ENCODE data around the gene HYAL4.
A peak's percentile ranks its signal among the peaks of the same experiment; 100 is the strongest.
"Not testable (repeated sequence)": the region's sequence is repeated elsewhere in the genome, so short reads cannot be mapped to it uniquely, and the experiment has no call there.

The HYAL4 gene

GRCh38 chr7:123844712-123845219 is at the start of gene HYAL4:
TSS of gene HYAL4 (plus strand) at chr7:123845169. CDS start at chr7:123868274, 23,105 bp downstream.
- DNase-seq (ENCODE audit: low spot score) = no peak

GRCh38 chr7:123795917-123796316 is 49.1 kb upstream of the HYAL4 start:
- DNase-seq (ENCODE audit: low spot score) = no peak

GRCh38 chr7:123796568-123796967 is 48.4 kb upstream of the HYAL4 start:
- no peak for DNase-seq (ENCODE audit: low spot score)

DNA sequence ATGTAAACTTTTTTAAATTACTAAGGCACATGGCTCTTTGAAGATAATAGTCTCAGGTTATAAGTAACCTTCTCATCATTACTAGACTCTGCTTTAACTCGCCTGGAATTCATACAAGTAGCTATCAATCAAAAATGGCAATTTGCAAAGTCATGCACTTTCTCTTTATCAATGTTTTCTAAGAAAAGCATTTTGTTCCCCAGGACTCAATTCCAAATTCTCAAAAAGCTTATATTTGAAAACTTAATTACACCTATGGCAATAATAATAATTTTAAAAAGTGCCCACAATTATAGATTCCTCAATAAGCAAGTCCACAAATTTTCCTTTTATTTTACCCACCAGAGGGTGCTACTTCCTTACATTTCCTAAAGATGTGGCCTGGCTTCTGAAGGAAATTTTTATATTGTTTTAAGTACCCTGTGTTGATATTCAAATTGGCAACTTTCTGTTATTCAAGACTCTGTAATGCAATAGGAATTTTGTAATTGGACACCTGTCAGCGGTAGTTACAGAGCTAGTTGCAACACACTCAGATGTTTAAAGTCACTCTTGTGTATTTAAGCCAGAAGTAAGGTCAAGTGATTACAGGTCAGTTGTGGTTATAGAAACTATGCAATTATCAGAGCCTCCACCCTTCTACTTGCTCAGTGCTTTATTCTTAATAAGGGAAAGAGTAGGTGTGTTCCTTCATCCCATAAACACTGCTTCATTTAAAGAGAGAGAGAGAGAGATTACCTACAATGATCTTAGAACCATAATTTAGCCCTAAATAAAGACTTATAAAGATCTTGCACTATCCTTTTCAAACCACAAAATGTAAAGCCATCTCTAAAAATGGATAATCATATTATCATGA is 47.1 kb upstream of the HYAL4 start:
- peak; percentile 86 for DNase-seq (ENCODE audit: low spot score)

DNA sequence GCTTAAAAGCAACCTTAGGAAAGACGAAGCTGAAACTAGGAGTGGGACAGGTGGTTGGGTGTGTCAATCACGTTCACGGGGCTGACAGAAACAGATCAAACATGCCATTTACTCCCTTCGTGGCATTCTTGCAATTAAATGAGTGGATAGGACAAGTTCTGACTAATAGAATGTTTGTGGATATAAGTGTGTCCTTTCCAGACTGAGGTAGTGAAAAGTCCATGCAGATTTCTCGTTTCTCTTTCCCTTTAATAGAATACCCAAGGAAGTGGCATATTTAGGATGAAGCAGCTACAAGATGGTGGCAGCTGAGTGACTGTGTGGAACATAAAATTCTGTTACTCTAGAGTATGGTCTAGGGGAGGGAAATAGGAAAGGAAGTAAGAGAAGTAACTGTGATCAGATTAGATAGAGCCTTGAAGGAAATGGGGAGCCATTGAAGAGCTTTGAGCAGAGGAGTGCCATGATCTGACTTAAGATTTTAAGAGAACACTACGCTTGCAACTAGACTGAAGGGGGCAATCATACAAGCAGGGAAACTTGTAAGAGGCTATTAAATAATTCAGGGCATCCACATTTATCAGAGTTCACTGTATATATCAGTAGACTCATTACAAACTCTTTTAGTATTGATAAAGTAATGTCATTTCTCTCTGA is 46.3 kb upstream of the HYAL4 start:
- DNase-seq (ENCODE audit: low spot score) = peak; percentile 10

- no peak for DNase-seq (ENCODE audit: low spot score)
These were observed 42.7 kb upstream of the HYAL4 start for GRCh38 chr7:123802249-123802648.

DNA sequence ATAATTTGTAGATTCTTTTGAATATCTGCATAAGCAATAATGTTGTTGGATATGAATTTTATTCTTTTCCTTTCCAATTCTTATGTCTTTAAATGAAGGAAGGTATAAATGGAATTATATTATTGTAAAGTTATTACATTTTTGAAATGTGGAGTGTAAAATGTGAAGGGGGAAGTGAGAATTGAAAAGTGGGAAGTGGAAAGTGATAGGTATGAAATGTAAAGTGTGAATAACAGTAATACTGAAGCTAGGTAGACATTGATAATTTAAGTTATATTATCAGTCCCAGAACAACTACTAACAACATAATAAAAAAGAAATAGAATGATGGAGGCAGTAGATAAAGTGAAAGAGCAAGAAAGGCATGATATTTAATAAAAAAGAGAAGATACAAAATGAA is 39.7 kb upstream of the HYAL4 start:
- no peak for DNase-seq (ENCODE audit: low spot score)

- no peak for DNase-seq (ENCODE audit: low spot score)
These were observed 35.5 kb upstream of the HYAL4 start for GRCh38 chr7:123809471-123809870.

DNA sequence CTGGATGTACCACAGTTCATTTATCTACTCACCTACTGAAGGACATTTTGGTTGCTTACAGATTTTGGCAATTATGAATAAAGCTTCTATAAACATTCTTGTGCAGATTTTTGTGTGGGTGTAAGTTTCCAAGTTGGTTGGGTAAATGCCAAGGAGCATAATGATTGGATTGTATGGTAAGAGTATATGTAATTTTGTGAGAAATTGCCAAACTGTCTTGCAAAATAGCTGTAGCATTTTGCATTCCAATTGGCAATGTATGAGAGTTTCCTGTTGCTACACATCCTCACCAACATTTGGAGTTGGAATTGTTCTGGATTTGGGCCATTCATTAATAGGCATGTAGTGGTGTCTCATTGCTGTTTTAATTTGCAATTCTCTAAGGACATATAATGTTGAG is 33.9 kb upstream of the HYAL4 start:
- no peak for DNase-seq (ENCODE audit: low spot score)

GRCh38 chr7:123816916-123817315 is 28.1 kb upstream of the HYAL4 start:
- no peak for DNase-seq (ENCODE audit: low spot score)

GRCh38 chr7:123819001-123819400 is 26.0 kb upstream of the HYAL4 start:
- no peak for DNase-seq (ENCODE audit: low spot score)

- DNase-seq (ENCODE audit: low spot score) = not testable (repeated sequence)
These were observed 25.2 kb upstream of the HYAL4 start for GRCh38 chr7:123819795-123820194.

DNA sequence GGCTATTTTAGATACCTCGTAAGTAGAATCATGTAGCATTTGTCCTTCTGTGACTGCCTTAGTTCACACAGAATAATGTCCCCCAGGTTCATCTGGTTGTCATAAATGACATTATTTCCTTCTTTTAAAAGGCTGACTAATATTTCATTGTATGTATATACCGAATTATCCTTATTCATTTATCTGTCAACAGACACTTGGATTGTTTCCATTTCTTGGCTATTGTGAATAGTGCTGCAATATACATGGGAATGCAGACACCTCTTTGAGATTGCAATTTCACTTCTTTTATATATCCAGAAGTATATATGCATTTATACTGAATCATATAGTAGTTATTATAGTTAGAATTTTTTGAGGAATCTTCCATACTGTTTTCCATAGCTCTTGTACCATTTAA is 24.1 kb upstream of the HYAL4 start:
- no peak for DNase-seq (ENCODE audit: low spot score)

DNA sequence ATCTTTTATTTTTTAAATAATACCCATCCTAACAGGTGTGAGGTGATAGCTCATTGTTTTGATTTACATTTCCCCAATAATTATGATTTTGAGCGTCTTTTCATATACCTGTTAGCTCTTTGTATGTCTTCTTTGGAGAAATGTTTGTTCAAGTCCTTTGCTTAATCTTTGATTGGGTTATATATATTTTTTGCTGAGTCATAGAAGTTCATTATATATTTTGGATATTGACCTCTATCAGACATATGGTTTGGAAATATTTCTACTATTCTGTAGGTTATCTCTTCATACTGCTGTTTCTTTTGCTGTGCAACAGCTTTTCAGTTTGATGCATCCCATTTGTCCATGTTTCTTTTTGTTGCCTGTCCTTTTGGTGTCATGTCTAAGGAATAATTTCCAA is 23.6 kb upstream of the HYAL4 start:
- DNase-seq (ENCODE audit: low spot score) = no peak

- no peak for DNase-seq (ENCODE audit: low spot score)
These were observed 20.8 kb upstream of the HYAL4 start for GRCh38 chr7:123823898-123824753.

DNA sequence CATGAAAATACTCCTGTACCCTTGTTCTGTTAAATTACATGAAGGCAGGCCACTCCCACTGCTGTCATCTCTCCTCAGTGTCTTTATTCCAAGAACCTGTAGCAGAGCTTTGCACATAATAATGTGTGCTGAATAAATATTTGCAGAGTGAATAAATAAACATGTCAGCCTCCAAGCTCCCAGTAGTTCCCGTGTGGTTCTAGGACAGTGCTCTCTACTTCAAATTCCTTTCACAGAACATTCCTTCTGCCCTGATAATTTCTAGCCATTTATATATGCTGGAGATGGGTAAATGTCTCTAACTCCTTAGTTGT is 20.3 kb upstream of the HYAL4 start:
- DNase-seq (ENCODE audit: low spot score) = no peak

DNA sequence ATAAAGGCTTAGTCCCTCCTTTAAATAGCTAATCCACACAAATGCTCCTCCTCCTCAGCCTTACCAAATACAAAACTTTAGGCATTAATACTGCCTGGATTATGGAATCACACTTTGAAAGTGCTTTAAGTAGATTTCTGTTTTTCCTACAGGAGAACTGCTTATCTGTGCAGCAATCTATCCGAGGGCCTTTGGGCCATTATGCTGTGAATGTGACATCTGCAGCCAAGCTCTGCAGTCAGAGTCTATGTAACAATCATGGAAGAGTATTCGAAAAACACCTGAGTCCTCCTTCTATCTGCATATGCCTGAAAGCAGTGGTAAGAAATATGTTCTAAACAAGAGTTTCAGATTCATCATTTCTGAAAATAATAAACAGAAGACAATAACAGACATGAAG is 16.2 kb upstream of the HYAL4 start:
- no peak for DNase-seq (ENCODE audit: low spot score)

- DNase-seq (ENCODE audit: low spot score) = no peak
These were observed 8.3 kb upstream of the HYAL4 start for GRCh38 chr7:123836656-123837055.

DNA sequence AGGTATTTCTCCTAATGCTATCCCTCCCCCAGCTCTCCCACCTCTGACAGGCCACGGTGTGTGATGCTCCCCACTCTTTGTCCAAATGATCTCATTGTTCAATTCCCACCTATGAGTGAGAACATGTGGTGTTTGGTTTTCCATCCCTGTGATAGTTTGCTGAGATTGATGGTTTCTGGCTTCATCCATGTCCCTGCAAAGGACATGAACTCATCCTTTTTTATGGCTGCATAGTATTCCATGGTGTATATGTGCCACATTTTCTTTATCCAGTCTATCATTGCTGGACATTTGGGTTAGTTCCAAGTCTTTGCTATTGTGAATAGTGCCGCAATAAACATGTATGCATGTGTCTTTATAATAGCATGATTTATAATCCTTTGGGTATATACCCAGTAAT is 5.9 kb upstream of the HYAL4 start:
- not testable (repeated sequence) for DNase-seq (ENCODE audit: low spot score)

DNA sequence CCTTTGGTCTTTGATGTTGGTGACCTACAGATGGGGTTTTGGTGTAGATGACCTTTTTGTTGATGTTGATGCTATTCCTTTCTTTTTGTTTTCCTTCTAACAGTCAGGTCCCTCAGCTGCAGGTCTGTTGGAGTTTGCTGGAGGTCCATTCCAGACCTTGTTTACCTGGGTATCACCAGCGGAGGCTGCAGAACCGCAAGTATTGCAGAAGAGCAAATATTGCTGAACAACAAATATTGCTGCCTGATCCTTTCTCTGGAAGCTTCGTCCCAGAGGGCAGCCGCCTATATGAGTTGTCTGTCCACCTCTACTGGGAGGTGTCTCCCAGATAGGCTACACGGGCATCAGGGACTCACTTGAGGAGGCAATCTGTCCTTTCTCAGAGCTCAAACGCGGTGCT is 827 bp upstream of the HYAL4 start:
- DNase-seq (ENCODE audit: low spot score) = not testable (repeated sequence)

DNA sequence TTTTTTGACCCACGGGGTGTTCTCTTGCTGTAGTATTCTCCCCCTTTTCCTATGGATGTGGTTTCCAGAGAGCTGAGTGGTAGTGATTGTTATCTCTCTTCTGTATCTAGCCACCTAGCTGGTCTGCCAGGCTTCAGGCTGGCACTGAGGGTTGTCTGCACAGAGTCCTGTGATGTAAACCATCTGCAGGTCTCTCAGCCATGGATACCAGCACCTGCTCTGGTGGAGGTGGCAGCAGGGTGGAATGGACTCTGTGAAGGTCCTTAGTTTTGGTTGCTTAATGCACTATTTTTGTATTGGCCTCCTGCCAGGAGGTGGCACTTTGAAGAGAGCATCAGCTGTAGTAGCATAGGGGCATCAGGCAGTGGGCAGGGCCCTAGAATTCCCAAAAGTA is 851 bp downstream of the HYAL4 start:
- DNase-seq (ENCODE audit: low spot score) = no peak

- no peak for DNase-seq (ENCODE audit: low spot score)
These were observed 1.4 kb downstream of the HYAL4 start for GRCh38 chr7:123846217-123846891.
